Measurements from ENCODE around the gene PKD2L1.
A peak's percentile ranks its signal among the peaks of the same experiment; 100 is the strongest.
"Not testable (repeated sequence)": the region's sequence is repeated elsewhere in the genome, so short reads cannot be mapped to it uniquely, and the experiment has no call there.

The PKD2L1 gene

GRCh38 chr10:100330079-100330478 lies at the start of gene PKD2L1:
Gene PKD2L1 (minus strand): TSS chr10:100330228. CDS start chr10:100330103, 125 bp downstream.
- DNase-seq (ENCODE audit: low spot score) = no peak

GRCh38 chr10:100377830-100378229 lies 47.8 kb upstream of the PKD2L1 start:
- DNase-seq (ENCODE audit: low spot score) = no peak

- DNase-seq (ENCODE audit: low spot score) = not testable (repeated sequence)
Observed at GRCh38 chr10:100376656-100377055, 46.6 kb upstream of the PKD2L1 start.

GRCh38 chr10:100374677-100375353 lies 44.8 kb upstream of the PKD2L1 start:
- DNase-seq (ENCODE audit: low spot score) = not testable (repeated sequence)

- DNase-seq (ENCODE audit: low spot score) = no peak
Observed at GRCh38 chr10:100374200-100374655, 44.2 kb upstream of the PKD2L1 start.

- DNase-seq (ENCODE audit: low spot score) = peak; percentile 94
Observed at GRCh38 chr10:100373298-100374199, 43.5 kb upstream of the PKD2L1 start.

GRCh38 chr10:100372415-100373297 lies 42.6 kb upstream of the PKD2L1 start:
- no peak for DNase-seq (ENCODE audit: low spot score)

- DNase-seq (ENCODE audit: low spot score) = no peak
Observed at GRCh38 chr10:100371482-100372027, 41.5 kb upstream of the PKD2L1 start.

- DNase-seq (ENCODE audit: low spot score) = peak; percentile 55
Observed at GRCh38 chr10:100370714-100371481, 40.9 kb upstream of the PKD2L1 start.

GRCh38 chr10:100368721-100369120 lies 38.7 kb upstream of the PKD2L1 start:
- DNase-seq (ENCODE audit: low spot score) = no peak

GRCh38 chr10:100364735-100365391 lies 34.8 kb upstream of the PKD2L1 start:
- DNase-seq (ENCODE audit: low spot score) = no peak

- no peak for DNase-seq (ENCODE audit: low spot score)
Observed at GRCh38 chr10:100364175-100364574, 34.1 kb upstream of the PKD2L1 start.

- DNase-seq (ENCODE audit: low spot score) = no peak
Observed at GRCh38 chr10:100362570-100363496, 32.8 kb upstream of the PKD2L1 start.

- DNase-seq (ENCODE audit: low spot score) = no peak
Observed at GRCh38 chr10:100360234-100360633, 30.2 kb upstream of the PKD2L1 start.

GRCh38 chr10:100359529-100360150 lies 29.6 kb upstream of the PKD2L1 start:
- DNase-seq (ENCODE audit: low spot score) = no peak

- no peak for DNase-seq (ENCODE audit: low spot score)
Observed at GRCh38 chr10:100359030-100359432, 29.0 kb upstream of the PKD2L1 start.

- no peak for DNase-seq (ENCODE audit: low spot score)
Observed at GRCh38 chr10:100357059-100357858, 27.2 kb upstream of the PKD2L1 start.
